ENCODE results near the gene SMCHD1.

Gene SMCHD1

GRCh38 chr18:2715990-2716389, 60.5 kb downstream of the SMCHD1 start:
- Histone ChIP-seq H3K36me3 (ENCODE audit: insufficient read depth, low read length) (peaks cover 93% of the 10 kb centered on the region), H3K9me3 (ENCODE audit: insufficient read depth, low read length, severe bottlenecking) (no peaks in the 10 kb centered on the region), H3K9ac (ENCODE audit: low read depth, low read length) (no peak overlapping the region), H3K4me1 (ENCODE audit: insufficient read depth, low read length) (no peaks in the 10 kb centered on the region), H3K27ac (ENCODE audit: low read length) (no peak overlapping the region), H2AFZ (ENCODE audit: low read depth, low read length) (no peak overlapping the region), H3K27me3 (ENCODE audit: insufficient read depth, low read length, poor library complexity) (no peaks in the 10 kb centered on the region), H4K20me1 (ENCODE audit: insufficient read depth, low read length) (peaks cover 13% of the 10 kb centered on the region), H3K79me2 (ENCODE audit: insufficient read depth, low read length) (peaks cover 57% of the 10 kb centered on the region), H3K4me3 (ENCODE audit: low read depth in 1 of 2, low read length in 2 of 2) (no peak overlapping the region), H3K4me2 (ENCODE audit: insufficient read depth, low read length) (no peak overlapping the region)
- ATAC-seq (ENCODE audit: insufficient read depth, low read depth): no peak
- TF ChIP-seq EZH2 (IDR thresholded peaks at IDR 0.05; ENCODE audit: borderline replicate concordance, low read depth, low read length, severe bottlenecking) (no peak), CTCF (IDR thresholded peaks at IDR 0.05; ENCODE audit: borderline replicate concordance, extremely low read depth, low read length, poor library complexity, severe bottlenecking) (no peak)
- no peak for DNase-seq

GRCh38 chr18:2716394-2717326, 61.1 kb downstream of the SMCHD1 start:
- Histone ChIP-seq H3K4me2 (ENCODE audit: insufficient read depth, low read length) (no peak overlapping the region), H3K36me3 (ENCODE audit: insufficient read depth, low read length) (peaks cover 95% of the 10 kb centered on the region), H3K9me3 (ENCODE audit: insufficient read depth, low read length, severe bottlenecking) (no peaks in the 10 kb centered on the region), H3K27ac (ENCODE audit: low read length) (no peak overlapping the region), H3K4me1 (ENCODE audit: insufficient read depth, low read length) (no peaks in the 10 kb centered on the region), H4K20me1 (ENCODE audit: insufficient read depth, low read length) (peaks cover 13% of the 10 kb centered on the region), H3K79me2 (ENCODE audit: insufficient read depth, low read length) (peaks cover 57% of the 10 kb centered on the region), H3K27me3 (ENCODE audit: insufficient read depth, low read length, poor library complexity) (no peaks in the 10 kb centered on the region), H2AFZ (ENCODE audit: low read depth, low read length) (no peak overlapping the region), H3K9ac (ENCODE audit: low read depth, low read length) (no peak overlapping the region), H3K4me3 (ENCODE audit: low read depth in 1 of 2, low read length in 2 of 2) (no peak overlapping the region)
- TF ChIP-seq CTCF (IDR thresholded peaks at IDR 0.05; ENCODE audit: borderline replicate concordance, extremely low read depth, low read length, poor library complexity, severe bottlenecking) (no peak), EZH2 (IDR thresholded peaks at IDR 0.05; ENCODE audit: borderline replicate concordance, low read depth, low read length, severe bottlenecking) (no peak)
- ATAC-seq (ENCODE audit: insufficient read depth, low read depth) (no peak), DNase-seq (no peak)

- no peak overlapping the region for H3K27ac ChIP-seq (ENCODE audit: low read length)
- H3K27me3 ChIP-seq (ENCODE audit: insufficient read depth, low read length, poor library complexity): no peaks in the 10 kb centered on the region
- H3K4me2 ChIP-seq (ENCODE audit: insufficient read depth, low read length): no peak overlapping the region
- no peaks in the 10 kb centered on the region for H3K9me3 ChIP-seq (ENCODE audit: insufficient read depth, low read length, severe bottlenecking)
- no peaks in the 10 kb centered on the region for H3K4me1 ChIP-seq (ENCODE audit: insufficient read depth, low read length)
- H3K79me2 ChIP-seq (ENCODE audit: insufficient read depth, low read length): peaks cover 56% of the 10 kb centered on the region
- ATAC-seq (ENCODE audit: insufficient read depth, low read depth) (no peak), DNase-seq (no peak)
- H3K36me3 ChIP-seq (ENCODE audit: insufficient read depth, low read length): peaks cover 96% of the 10 kb centered on the region
- H3K4me3 ChIP-seq (ENCODE audit: low read depth in 1 of 2, low read length in 2 of 2): no peak overlapping the region
- no peak overlapping the region for H3K9ac ChIP-seq (ENCODE audit: low read depth, low read length)
- H4K20me1 ChIP-seq (ENCODE audit: insufficient read depth, low read length): peaks cover 13% of the 10 kb centered on the region
- H2AFZ ChIP-seq (ENCODE audit: low read depth, low read length): no peak overlapping the region
- TF ChIP-seq CTCF (IDR thresholded peaks at IDR 0.05; ENCODE audit: borderline replicate concordance, extremely low read depth, low read length, poor library complexity, severe bottlenecking) (no peak), EZH2 (IDR thresholded peaks at IDR 0.05; ENCODE audit: borderline replicate concordance, low read depth, low read length, severe bottlenecking) (no peak)
Observed at GRCh38 chr18:2717407-2717806, 61.9 kb downstream of the SMCHD1 start.

Data from DND-41 (cell line).